HG03039 (cell line): ENCODE data around the gene DRC7.
"Not testable (repeated sequence)": the region's sequence is repeated elsewhere in the genome, so short reads cannot be mapped to it uniquely, and the experiment has no call there.

Source experiments
- ATAC-seq: cut with Tn5 transposase; IDR thresholded peaks from one replicate; pipeline ENCODE4 v1.9.1; 2021; ENCODE audit warnings: mild to moderate bottlenecking, moderate library complexity; ENCODE audit not compliant: unreplicated experiment

DRC7 gene

GRCh38 chr16:57778658-57779057, 84.1 kb downstream of the DRC7 start:
- no peak for ATAC-seq

- ATAC-seq, result not testable (repeated sequence)
These were observed 85.2 kb downstream of the DRC7 start for GRCh38 chr16:57779836-57780235.

- no peak for ATAC-seq
These were observed 86.7 kb downstream of the DRC7 start for GRCh38 chr16:57781349-57781740.
